NCI-H526 treated with DMSO at 0.1 percent for 48 hours (cell line): ENCODE results near the gene SUGCT.
"Not testable (repeated sequence)": the region's sequence is repeated elsewhere in the genome, so short reads cannot be mapped to it uniquely, and the experiment has no call there.

Experiments used
- DNase-seq: peaks from one replicate; lab custom pipeline; 2025; lab: John Stamatoyannopoulos, UW

Gene SUGCT

DNA sequence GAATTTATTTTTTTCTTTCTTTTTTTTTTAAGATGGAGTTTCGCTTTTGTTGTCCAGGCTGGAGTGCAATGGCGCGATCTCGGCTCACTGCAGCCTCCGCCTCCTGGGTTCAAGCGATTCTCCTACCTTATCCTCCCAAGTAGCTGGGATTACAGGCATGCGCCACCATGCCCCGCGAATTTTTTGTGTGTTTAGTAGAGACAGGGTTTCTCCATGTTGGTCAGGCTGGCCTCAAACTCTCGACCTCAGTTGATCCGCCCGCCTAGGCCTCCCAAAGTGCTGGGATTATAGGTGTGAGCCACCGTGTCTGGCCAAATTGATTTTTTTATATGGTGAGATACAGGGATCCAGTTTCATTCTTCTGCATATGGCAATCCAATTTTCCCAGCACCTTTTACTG lies 5.1 kb downstream of the SUGCT start:
- not testable (repeated sequence) for DNase-seq

DNA sequence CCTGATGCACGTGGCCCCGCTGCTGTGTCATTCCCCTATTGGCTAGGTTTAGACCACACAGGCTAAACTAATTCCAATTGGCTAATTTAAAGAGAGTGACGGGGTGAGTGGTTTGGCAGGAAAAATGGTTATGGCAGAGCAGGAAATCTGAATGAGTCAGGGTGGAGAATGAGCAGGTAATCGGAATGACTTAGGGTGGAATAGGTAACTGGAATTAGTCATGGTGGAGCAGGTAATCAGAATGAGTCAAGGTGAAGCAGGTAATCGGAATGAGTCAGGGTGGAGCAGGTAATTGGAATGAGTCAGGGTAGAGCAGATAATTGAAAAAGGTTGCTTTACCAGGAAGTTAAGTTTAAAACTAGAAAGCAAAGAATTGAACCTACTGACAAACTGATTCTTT lies 7.1 kb downstream of the SUGCT start:
- DNase-seq = not testable (repeated sequence)

DNA sequence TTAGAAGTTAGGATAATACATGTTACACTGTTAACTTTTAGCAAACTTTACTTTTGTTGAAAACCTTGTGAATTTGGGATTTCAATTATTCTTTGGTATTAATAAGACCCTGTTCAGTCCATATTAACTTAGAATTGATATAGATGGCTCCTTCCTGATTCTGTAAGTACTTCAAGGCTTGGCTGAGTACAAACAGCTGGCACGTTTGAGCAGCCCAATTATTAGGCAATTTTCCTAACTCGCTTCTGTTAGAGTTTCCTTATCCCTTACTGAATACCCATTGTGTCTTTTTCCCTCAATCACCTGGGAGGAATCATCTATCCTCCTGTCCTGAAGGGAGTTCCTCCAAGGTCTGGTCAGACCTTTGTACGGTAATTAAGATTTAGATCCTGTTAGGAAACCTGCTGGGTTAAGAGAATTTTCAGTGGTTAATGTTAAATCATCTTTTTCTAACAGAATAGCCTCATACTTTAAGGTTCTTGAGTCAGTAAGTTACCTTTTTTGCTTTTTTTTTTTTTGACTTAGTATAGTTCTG lies 10.9 kb downstream of the SUGCT start:
- not testable (repeated sequence) for DNase-seq

DNA sequence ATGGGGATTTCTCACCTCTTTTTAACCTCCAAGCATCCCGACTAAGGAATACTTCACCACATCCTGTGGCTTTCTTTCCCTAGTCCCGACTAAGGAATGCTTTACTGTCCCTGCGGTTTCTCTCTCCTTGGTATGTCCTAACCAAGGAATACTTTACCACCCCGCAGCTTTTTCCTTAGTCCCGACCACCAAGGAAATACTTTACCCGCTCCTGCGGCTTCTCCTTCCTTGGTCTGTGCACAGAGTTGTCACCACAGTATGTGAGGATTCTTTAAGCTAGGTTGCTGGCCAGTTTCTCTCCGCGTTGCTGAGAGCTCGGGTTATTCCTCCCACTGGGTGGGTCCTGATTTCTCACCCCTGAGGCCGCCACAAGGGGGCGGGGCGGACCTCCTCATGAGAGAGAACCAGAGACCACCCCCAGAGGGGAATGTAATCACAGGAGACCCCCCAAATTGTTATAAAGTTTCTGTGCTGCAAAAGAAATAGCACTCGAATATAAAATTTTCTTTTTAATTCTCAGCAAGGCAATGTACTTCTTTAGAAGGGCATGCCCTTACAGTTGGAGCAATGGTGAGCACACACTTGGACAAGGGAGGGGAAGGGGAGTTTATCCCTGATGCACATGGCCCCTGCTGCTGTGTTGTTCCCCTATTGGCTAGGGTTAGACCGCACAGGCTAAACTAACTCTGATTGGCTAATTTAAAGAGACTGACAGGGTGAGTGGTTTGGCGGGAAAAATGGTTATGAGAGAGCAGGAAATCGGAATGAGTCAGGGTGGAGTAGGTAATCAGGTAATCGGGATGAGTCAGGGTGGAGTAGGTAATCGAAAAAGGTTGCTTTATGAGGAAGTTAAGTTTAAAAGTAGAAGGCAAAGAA lies 12.8 kb downstream of the SUGCT start:
- no peak for DNase-seq

DNA sequence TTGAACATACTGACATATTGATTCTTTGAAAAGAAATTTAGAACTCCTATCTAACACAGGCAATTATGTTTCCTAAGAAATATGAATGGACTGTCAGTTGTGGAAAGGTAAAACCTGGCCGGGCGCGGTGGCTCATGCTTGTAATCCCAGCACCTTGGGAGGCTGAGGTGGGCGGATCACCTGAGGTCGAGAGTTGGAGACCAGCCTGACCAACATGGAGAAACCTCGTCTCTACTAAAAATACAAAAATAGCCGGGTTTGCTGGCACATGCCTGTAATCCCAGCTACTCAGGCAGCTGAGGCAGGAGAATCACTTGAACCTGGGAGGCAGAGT lies 13.4 kb downstream of the SUGCT start:
- not testable (repeated sequence) for DNase-seq

DNA sequence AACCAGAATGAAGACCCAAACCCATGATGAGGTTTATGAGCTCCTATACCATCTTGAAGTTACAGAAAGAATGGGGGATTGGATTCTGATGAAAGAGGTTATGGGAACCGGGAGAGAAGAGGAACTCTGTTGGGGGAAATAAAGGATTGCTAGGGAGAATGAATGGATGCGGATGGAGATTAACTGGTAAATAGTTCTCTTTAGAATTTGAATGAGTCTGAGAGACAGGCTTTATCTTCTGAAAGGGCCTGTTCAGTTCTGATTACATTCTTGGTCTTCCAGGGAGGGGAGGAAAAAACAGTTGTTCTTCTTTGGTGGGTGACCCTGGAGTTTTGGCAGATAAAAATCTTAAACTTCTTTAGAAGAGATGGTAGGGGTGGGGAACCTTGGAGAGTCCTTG lies 13.9 kb downstream of the SUGCT start:
- no peak for DNase-seq

DNA sequence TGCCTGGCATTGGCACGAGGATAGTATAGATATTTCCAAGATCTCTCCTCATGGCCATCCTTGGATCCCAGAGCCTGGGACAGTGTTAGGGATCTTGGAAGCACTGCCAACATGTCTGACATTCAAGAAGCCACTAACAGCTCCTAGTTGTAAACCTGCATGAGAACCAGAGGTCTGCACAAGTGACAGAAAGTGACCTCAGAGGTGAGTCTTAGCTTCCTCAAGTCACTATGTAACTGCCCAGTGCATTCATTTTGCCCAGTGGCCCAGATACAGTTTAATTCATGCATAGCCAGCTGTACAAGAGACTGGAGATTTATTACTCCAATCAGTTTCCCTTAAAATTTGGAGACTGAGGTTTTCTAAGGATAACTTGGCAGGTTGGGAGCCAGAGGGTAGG lies 16.7 kb downstream of the SUGCT start:
- no peak for DNase-seq

DNA sequence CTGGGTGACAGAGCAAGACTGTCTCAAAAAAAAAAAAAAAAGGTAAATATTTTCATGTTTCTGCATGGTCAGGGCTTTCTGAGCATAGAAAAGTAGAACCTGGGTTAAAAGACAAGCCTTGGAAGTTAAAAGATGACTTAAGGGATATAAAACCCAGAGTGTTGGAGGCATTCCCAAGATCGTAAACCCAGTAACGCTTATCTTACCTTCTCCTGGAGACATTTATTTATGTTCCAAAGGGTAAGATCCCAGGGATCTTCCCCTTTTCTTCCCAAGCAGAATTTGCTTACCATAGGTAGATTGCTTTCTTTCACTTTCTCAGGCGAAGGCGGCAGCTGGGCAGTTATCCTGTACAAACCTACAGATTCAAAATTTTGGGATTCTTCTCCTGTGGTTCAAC lies 22.2 kb downstream of the SUGCT start:
- no peak for DNase-seq

DNA sequence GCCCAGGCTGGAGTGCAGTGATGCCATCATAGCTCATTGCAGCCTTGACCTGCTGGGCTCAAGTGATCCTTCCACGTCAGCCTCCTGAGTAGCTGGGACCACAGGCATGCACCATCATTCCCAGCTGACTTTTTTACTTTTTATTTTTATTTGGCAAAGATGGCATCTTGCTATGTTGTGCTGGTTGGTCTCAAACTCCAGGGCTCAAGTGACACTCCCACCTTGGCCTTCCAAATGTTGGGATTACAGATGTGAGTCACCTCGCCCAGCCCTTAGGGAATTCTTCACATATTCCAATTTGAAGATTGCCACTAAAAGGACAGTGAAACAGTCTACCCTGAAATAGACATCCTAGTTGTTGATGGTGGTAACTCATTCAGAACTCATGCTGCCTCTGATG lies 27.7 kb downstream of the SUGCT start:
- no peak for DNase-seq

DNA sequence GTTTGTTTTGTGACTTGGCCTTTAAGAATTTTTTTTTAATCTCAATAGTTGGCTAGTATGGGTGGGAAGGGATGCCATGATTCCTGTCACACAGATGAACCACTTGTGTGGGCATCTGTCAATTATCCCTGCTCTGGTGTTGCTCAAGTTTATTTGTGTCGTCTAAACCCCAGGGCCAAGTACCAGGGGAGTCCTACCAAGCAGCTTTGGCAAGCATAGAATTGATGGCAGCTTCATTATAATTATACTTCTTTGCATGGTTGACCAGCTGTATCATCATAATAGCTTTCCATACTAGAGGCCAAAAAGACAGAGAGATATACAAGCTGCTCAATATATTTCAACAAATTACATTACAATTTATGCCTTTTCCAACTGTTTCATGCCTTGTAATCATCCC lies 30.4 kb downstream of the SUGCT start:
- DNase-seq = no peak

DNA sequence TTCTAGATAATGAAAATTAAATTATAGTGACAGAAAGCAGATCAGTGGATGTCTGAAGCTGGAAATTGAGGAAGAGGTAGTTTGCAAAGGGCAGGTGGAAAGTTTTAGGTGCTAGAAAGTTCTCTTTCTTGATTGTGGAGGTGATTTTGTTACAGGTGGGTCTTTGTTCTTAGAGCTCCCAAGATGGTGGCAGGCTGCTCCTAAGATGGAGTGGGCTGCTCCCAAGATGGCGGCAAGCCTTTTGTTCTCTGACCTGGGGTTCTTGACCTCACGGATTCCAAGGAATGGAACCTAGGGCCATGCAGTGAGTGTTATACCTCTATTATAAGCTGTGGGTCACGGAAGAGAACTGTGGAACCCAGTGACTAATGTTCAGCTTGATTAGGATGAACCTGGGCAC lies 32.5 kb downstream of the SUGCT start:
- DNase-seq = no peak

DNA sequence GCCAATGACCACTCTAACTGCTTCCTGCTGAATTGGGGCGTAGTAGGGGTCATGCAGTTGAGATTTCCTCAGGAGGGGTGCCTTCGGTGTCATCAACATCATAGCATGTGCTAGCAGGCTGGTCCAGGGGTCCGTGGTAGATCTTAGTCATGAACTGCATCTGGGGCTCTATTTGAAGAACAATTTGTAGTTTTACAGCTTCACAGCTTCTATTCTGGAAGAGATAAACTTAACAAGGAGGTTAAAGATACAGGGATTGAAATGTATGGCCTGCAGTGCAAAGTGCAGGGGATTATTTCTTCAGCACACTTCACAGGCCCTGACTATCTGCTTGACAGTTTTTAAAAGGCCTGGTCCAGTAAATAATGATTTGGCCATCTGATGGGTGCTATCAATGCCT lies 33.5 kb downstream of the SUGCT start:
- not testable (repeated sequence) for DNase-seq

DNA sequence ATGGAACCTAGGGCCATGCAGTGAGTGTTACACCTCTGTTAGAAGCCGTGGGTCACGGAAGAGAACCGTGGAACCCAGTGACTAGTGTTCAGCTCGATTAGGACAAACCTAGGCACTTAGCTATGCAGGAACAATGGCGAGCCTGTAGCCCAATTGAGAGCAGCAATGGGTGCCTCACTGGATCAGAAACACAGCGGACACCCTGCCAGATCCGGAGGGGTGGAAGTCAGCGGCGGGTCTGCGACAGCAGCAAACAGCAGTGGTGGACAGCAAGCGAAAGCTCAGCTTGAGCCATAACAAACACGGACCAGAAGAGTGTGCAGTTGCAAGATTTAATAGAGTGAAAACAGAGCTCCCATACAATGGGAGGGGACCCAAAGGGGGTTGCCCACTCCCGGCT lies 38.3 kb downstream of the SUGCT start:
- DNase-seq = not testable (repeated sequence)

DNA sequence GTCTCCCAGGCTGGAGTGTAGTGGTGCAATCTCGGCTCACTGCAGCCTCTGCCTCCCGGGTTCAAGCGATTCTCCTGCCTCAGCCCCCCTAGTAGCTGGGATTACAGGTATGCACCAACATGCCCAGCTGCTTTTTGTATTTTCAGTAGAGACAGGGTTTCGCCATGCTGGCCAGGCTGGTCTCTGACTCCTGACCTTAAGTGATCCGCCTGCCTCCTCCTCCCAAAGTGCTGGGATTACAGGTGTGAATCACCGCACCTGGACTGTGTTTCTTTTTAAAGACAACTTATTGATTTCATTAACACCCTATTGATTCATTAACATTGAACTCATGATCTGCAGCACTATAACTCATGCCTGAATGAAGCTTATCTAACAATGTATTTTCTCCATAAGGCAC lies 40.5 kb downstream of the SUGCT start:
- DNase-seq = not testable (repeated sequence)

DNA sequence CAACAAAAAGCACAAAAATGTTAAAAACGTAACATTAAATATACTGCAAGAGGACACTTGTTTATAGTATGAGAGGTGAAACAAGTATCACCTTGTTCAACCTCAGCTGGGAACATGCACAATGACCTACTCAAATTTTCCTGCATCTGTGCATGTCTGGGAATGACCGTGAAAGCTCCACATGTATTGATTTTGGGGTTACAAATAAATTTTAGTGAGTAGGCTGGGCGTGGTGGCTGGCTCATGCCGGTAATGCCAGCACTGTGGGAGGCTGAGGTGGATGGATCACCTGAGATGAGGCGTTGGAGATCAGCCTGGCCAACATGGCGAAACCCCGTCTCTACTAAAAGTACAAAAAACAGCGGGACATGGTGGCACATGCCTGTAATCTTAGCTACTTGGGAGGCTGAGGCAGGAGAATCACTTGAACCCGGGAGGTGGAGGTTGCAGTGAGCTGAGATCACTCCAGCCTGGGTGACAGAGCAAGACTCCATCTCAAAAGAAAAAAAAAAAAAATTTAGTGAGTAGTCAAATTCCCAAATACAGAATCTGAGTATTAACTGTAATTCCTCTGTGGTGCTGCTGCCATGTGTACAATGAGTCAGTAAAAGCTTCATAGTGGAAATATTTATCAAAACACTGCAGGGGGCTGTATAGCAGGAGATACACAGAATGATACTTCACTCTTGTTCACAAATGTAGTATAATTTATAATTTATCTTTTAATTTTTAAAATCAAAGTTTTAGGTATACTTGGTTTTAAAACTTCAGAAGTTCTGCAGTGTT lies 41.1 kb downstream of the SUGCT start:
- DNase-seq = no peak

DNA sequence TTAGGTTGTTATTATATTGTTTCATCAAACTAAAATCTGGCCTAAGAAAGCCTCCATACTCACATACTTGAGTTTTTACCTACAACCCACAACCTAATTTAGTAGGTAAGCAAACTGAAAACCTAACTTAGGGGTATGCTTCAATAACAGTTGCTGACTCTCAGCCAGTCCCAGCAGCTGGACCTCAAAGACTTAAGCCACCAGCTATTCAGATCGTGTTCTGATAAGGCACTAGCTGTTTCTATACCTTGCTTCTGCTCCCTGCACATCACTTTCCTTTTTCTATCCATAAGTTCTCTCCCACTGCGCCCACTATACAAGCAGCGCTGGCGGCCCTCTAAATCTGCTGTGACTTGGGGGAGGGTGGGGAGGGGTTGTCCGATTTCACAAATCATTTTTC lies 42.3 kb downstream of the SUGCT start:
- DNase-seq = no peak

DNA sequence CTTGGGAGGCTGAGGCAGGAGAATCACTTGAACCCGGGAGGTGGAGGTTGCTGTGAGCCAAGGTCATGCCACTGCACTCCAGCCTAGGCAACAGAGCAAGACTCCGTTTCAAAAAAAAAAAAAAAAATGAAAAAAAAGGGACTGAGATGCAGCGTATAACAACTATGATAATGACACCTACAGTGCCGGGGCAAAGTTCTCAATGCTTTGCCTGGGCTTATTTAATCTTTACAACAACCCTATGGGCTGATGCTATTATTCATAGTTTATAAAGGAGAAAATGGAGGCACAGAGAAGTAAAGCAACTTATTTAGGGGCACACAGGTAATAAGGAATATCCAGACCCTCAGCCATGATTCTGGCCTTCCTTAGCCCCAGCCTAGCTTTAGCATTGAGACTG lies 47.6 kb downstream of the SUGCT start:
- DNase-seq = no peak

DNA sequence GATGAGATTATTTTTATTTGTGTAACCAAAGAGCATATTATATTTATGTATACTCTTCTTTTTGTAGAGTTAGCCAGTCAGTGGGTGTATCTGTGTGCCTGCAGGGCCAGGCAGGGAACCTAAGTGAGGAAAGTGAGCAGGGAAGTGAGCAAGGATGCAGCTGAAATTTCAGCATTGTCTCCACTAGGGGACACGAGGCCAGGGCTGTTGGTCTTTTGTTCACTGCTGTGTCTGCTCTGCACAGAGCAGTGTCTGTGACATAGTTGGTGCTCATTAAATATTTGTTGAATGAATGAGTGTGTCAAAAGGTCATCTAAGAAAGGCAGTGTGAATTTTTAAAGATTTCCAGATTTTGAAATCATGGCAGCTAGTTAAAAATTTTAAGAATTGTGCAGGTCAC lies 51.8 kb downstream of the SUGCT start:
- no peak for DNase-seq

DNA sequence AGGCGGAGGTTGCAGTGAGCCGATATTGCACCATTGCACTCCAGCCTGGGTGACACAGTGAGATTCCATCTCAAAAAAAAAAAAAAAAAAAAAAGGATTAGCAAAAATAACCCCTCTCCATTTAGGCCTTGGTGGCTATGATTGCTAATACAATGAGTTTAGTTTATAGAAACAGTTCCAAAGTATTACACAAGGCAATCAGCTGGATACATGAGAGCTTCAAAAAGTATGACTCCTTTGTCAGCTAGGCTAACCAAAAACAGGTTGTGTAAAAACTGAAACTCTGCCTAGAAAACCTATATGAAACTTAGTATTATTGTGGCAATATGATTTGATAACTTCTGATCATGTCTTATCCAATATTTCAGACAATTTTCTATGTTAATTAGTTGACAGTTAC lies 57.2 kb downstream of the SUGCT start:
- no peak for DNase-seq

DNA sequence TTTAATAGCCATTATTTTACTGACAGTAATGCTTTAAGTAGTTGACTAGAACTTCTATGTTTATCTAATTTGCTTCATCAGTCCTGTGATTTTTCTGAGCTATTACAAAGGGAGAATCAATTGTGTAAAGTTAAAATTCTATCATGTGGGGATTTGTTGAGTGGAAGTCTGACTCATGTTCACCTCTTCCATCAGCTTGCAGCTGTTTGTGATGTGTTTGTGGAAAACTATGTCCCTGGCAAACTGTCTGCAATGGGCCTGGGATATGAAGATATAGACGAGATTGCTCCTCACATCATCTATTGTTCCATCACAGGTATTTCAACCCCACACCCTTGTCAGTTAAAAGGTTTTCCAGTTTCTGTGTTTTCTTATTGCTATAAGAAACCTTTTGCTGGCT lies 59.9 kb downstream of the SUGCT start:
- no peak for DNase-seq

DNA sequence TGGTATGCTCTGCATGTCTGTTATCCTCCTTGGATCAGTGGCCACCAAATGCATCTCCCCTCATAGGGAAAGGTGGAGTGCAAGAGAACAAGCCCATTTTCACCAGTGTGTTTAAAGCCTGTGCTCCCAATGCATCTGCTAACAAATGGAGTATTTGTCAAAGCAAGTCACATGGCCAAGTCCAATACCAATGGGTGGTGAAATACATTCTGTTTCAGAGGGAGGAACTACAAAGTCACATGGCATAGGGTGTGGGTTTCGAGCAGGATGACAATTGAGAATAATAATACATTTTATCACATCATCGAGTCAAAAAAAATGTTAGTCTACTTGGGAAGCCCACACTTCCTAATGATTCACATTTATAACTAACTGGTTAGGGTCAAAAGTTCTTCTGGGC lies 62.7 kb downstream of the SUGCT start:
- no peak for DNase-seq

DNA sequence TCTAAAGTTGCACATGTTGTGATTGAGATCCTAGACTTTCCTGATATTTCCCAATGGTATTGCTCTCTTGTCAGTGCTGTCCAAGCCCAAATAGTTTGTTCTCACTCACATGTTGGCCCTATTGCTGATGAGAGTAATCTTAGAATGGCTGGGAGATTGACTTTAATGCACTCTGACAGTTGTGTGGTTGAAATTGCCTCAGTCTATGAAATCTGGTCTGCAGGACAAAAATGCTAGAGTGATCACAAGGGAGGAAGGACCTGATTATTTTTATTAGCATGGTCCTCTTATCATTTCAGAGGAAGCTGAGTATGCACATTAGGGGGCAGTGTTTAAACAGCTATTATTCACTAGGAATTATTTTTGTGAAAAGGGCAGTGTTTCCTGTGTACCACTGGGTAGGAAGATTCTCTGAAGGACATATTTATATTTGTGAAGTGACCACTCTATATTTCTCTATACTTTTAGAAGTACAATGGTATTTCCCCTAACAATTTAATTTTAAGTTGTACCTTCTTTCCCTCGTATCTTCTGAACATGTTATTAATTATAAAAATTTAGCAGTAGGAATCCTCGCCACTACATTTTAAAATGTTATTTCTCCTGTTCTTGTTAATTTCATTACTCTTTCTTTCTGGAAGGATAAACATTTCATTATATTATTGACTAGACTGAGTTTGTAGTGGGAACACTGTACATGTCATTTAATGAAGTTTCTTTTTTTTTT lies 64.4 kb downstream of the SUGCT start:
- no peak for DNase-seq

DNA sequence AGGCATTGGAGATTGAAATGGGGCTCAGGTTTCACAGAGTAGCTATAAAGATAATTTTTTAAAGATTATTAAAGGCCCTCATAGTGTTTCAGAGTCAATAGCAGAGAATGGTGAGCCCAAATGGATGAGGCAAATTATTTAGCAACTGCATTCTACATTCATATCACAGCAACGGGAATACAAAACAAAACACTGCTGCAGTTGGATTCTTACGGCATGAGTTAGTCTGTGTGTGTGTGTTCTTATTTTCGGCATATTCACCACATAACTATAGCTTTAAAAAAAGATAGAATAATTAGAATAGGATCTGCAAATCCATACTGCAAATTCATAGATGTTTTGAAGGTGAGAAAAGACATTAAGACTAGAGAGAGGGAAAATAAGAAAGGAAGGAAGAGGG lies 66.0 kb downstream of the SUGCT start:
- DNase-seq = no peak
